HEK293 (cell line): ENCODE results near the gene PLD5.

Experiments
- KLF1 ChIP-seq: fragments of 450-650 bp; formaldehyde crosslinking; IDR thresholded peaks from 2 replicates; pipeline ENCODE4 v1.5.1; 2016; ENCODE audit warnings: missing biosample characterization, missing genetic modification characterization
- PRDM1 ChIP-seq: fragments of 450-650 bp; formaldehyde crosslinking; IDR thresholded peaks from 2 replicates; pipeline ENCODE4; 2016; ENCODE audit warnings: missing biosample characterization, missing genetic modification characterization
- ZFP69B ChIP-seq: fragments of 450-650 bp; formaldehyde crosslinking; IDR thresholded peaks from 2 replicates; pipeline ENCODE4 v1.5.1; 2016; ENCODE audit warnings: missing biosample characterization, missing genetic modification characterization
- ZNF660 ChIP-seq: fragments of 450-650 bp; IDR thresholded peaks from 2 replicates; pipeline ENCODE4 v1.5.1; 2018; ENCODE audit warnings: missing biosample characterization, mild to moderate bottlenecking, missing genetic modification characterization
- ZNF843 ChIP-seq: fragments of 450-650 bp; formaldehyde crosslinking; IDR thresholded peaks from 2 replicates; pipeline ENCODE4 v1.5.1; 2016; ENCODE audit warnings: missing biosample characterization, missing genetic modification characterization
- TF ChIP-seq, protein P1 (sequence below): fragments of 450-650 bp; formaldehyde crosslinking; IDR thresholded peaks from 2 replicates; pipeline ENCODE4 v1.5.1; 2016; ENCODE audit warnings: missing biosample characterization, missing genetic modification characterization
- TF ChIP-seq, protein P2 (sequence below): fragments of 450-650 bp; formaldehyde crosslinking; IDR thresholded peaks from 2 replicates; pipeline ENCODE4 v1.5.1; 2016; ENCODE audit warnings: missing biosample characterization, missing genetic modification characterization

DNA sequence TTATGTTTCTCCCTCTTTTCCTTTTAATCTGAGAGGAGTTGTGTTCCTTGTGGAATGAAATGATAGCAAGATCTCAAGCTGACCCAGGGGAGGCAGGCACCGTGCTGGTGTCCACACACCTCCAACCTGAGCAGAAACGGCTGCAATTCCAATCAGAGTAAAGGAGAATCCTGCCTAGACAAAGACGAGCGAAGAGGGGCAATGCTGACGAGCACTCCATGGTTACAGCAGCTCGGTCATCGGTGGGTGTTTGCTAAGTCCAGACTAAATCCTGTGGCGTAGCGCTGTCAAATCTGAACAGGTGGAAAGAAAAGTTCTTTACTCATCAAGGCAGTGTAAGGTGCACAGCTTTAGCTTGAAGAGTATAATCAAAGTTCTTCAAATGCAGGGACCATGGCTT, 74.8 kb downstream of the PLD5 start:
- TF ChIP-seq ZNF660 (tag by site-specific recombination): no peak
- no peak for TF ChIP-seq PRDM1 (tag by site-specific recombination)
- TF ChIP-seq, protein P1, sequence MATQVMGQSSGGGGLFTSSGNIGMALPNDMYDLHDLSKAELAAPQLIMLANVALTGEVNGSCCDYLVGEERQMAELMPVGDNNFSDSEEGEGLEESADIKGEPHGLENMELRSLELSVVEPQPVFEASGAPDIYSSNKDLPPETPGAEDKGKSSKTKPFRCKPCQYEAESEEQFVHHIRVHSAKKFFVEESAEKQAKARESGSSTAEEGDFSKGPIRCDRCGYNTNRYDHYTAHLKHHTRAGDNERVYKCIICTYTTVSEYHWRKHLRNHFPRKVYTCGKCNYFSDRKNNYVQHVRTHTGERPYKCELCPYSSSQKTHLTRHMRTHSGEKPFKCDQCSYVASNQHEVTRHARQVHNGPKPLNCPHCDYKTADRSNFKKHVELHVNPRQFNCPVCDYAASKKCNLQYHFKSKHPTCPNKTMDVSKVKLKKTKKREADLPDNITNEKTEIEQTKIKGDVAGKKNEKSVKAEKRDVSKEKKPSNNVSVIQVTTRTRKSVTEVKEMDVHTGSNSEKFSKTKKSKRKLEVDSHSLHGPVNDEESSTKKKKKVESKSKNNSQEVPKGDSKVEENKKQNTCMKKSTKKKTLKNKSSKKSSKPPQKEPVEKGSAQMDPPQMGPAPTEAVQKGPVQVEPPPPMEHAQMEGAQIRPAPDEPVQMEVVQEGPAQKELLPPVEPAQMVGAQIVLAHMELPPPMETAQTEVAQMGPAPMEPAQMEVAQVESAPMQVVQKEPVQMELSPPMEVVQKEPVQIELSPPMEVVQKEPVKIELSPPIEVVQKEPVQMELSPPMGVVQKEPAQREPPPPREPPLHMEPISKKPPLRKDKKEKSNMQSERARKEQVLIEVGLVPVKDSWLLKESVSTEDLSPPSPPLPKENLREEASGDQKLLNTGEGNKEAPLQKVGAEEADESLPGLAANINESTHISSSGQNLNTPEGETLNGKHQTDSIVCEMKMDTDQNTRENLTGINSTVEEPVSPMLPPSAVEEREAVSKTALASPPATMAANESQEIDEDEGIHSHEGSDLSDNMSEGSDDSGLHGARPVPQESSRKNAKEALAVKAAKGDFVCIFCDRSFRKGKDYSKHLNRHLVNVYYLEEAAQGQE (tag by site-specific recombination): no peak
- no peak for TF ChIP-seq KLF1 (tag by site-specific recombination)
- no peak for TF ChIP-seq ZNF843 (tag by site-specific recombination)
- TF ChIP-seq ZFP69B (tag by site-specific recombination): no peak
- TF ChIP-seq, protein P2, sequence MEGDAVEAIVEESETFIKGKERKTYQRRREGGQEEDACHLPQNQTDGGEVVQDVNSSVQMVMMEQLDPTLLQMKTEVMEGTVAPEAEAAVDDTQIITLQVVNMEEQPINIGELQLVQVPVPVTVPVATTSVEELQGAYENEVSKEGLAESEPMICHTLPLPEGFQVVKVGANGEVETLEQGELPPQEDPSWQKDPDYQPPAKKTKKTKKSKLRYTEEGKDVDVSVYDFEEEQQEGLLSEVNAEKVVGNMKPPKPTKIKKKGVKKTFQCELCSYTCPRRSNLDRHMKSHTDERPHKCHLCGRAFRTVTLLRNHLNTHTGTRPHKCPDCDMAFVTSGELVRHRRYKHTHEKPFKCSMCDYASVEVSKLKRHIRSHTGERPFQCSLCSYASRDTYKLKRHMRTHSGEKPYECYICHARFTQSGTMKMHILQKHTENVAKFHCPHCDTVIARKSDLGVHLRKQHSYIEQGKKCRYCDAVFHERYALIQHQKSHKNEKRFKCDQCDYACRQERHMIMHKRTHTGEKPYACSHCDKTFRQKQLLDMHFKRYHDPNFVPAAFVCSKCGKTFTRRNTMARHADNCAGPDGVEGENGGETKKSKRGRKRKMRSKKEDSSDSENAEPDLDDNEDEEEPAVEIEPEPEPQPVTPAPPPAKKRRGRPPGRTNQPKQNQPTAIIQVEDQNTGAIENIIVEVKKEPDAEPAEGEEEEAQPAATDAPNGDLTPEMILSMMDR: no peak
